Transverse colon (tissue), 4 donors: ENCODE results near the gene SMC4. TPM values are rescaled to one million over a fixed set of nuclear protein-coding genes. Genes with fewer than 3 reads are reported as not detected.

Experiments
- DNase-seq: peaks from one replicate; pipeline ENCODE4 v3.0.0-alpha.2; 2019
- H3K27ac ChIP-seq, 4 donors: fragments of 200-600 bp; sonication (generic); 2 replicates each; pipeline ENCODE4 v1.5.1; 2016 to 2018; ENCODE audit warnings: inconsistent platforms in 4 of 4
- H3K27me3 ChIP-seq: fragments of 200-600 bp; sonication (generic); 2 replicates; pipeline ENCODE4 v1.5.1; 2017; ENCODE audit warnings: inconsistent platforms
- H3K36me3 ChIP-seq, 4 donors: fragments of 200-600 bp; sonication (generic); 2 replicates each; pipeline ENCODE4 v1.5.1; 2017 to 2019; ENCODE audit warnings: inconsistent platforms in 4 of 4
- H3K4me1 ChIP-seq, 4 donors: fragments of 200-600 bp; sonication (generic); 2 replicates each; pipeline ENCODE4 v1.5.1; 2017 to 2020; ENCODE audit warnings: inconsistent platforms in 4 of 4
- H3K4me3 ChIP-seq, 4 donors: fragments of 200-600 bp; sonication (generic); 1 replicate in 1 of 4; 2 replicates in 3 of 4; pipeline versions ENCODE4 v1.5.1 to v1.6.1; 2017 to 2019; ENCODE audit warnings: inconsistent platforms in 4 of 4
- H3K9me3 ChIP-seq, 2 donors: fragments of 200-600 bp; sonication (generic); 2 replicates each; pipeline ENCODE4 v1.5.1; 2017 to 2019; ENCODE audit warnings: inconsistent platforms in 2 of 2
- CTCF ChIP-seq, 5 experiments: fragments of 200-600 bp in 3 of 5; fragments of 450-650 bp in 2 of 5; sonication (generic) in 3 of 5; IDR thresholded peaks; 1 replicate in 2 of 5; 2 replicates in 3 of 5; pipeline ENCODE4 v1.5.1; 2016 to 2017; ENCODE audit warnings: antibody characterized with exemption in 5 of 5, inconsistent platforms in 3 of 5, mild to moderate bottlenecking in 2 of 5, moderate library complexity in 1 of 5
- EP300 ChIP-seq: sonication (generic); formaldehyde crosslinking; IDR thresholded peaks from one replicate; pipeline ENCODE4 v1.6.1; 2017; ENCODE audit warnings: antibody characterized with exemption, low read depth
- POLR2A ChIP-seq: fragments of 450-650 bp; IDR thresholded peaks from one replicate; pipeline ENCODE4 v1.6.1; 2016; ENCODE audit warnings: antibody characterized with exemption, mild to moderate bottlenecking, moderate library complexity
- POLR2AphosphoS5 ChIP-seq, 3 donors: sonication (generic); formaldehyde crosslinking; IDR thresholded peaks; one replicate each; pipeline ENCODE4 v1.6.1; 2016; ENCODE audit warnings: antibody characterized with exemption in 3 of 3
- WGBS, 2 donors: methylation state at CpG; one replicate each; pipeline ENCODE4 v1.1.5; 2018; ENCODE audit warnings: low coverage in 1 of 2; 5-methylcytosine and 5-hydroxymethylcytosine counted together
- in situ Hi-C, 4 donors: fragments of 200-750 bp; cut with MboI; loops; one replicate each; pipeline versions ENCODE4 v1.15.0 to v1.15.1; 2017; ENCODE audit warnings: low sequenced_read_pairs in 3 of 4, low pct_ligation_motif_present in 1 of 4, low pct_unique_long_range_greater_than_20kb in 1 of 4
- intact Hi-C: fragments of 100-400 bp; cut with DNase I; formaldehyde crosslinking; loops from one replicate; pipeline ENCODE4 v1.15.1; 2023; ENCODE audit warnings: low total_unique reads
- total RNA-seq, 4 donors: library from RNA; depleted of rRNA; stranded (reverse); fragments of >200 nt; gene quantifications; one replicate each; pipeline ENCODE4 v1.1.0, GENCODE V29; 2016

Gene SMC4
- total RNA-seq, 4 donors from 2014 or later = 29.4 to 263 (median 57.9) TPM

- intact Hi-C loops (no loop called here), in situ Hi-C loops (no loop called here)
Observed at GRCh38 chr3:160471892-160472291, 72.4 kb downstream of the SMC4 start.

GRCh38 chr3:160472344-160472743 is 72.9 kb downstream of the SMC4 start:
- no peak for DNase-seq
- 63 to 76% methylated on average over 2 of the region's 2 CpGs for WGBS, 2 donors
- in situ Hi-C loops (no loop called here), intact Hi-C loops (no loop called here)
- H3K4me1 ChIP-seq = no peaks in the 10 kb centered on the region
- H3K27me3 ChIP-seq = no peaks in the 10 kb centered on the region
- no peak overlapping the region for H3K4me3 ChIP-seq
- TF ChIP-seq CTCF (IDR thresholded peaks at IDR 0.05) (no peak), POLR2AphosphoS5 (IDR thresholded peaks at IDR 0.05) (no peak), POLR2A (no peak), EP300 (no peak)
- H3K9me3 ChIP-seq = no peaks in the 10 kb centered on the region
- no peak overlapping the region for H3K27ac ChIP-seq
- H3K36me3 ChIP-seq = no peaks in the 10 kb centered on the region

More at GRCh38 chr3:160471892-160472291, 72.4 kb downstream of the SMC4 start:
- WGBS, 2 donors = 75% methylated on average over 2 of the region's 2 CpGs
- H3K4me1 ChIP-seq = no peaks in the 10 kb centered on the region
- H3K9me3 ChIP-seq = no peaks in the 10 kb centered on the region
- no peaks in the 10 kb centered on the region for H3K36me3 ChIP-seq
- DNase-seq = no peak
- H3K27me3 ChIP-seq = no peaks in the 10 kb centered on the region
- H3K27ac ChIP-seq = no peak overlapping the region
- TF ChIP-seq EP300 (no peak), CTCF (IDR thresholded peaks at IDR 0.05) (no peak), POLR2A (no peak), POLR2AphosphoS5 (IDR thresholded peaks at IDR 0.05) (no peak)
- H3K4me3 ChIP-seq = no peak overlapping the region

GRCh38 chr3:160473221-160473620 is 73.8 kb downstream of the SMC4 start:
- TF ChIP-seq EP300 = no peak
- TF ChIP-seq CTCF (IDR thresholded peaks at IDR 0.05) = no peak
- TF ChIP-seq POLR2A = no peak
- no peak for TF ChIP-seq POLR2AphosphoS5 (IDR thresholded peaks at IDR 0.05)
- H3K4me1 ChIP-seq = no peaks in the 10 kb centered on the region
- H3K27ac ChIP-seq = no peak overlapping the region
- intact Hi-C loops (no loop called here), in situ Hi-C loops (no loop called here)
- no peaks in the 10 kb centered on the region for H3K27me3 ChIP-seq
- no peaks in the 10 kb centered on the region for H3K36me3 ChIP-seq
- no peak overlapping the region for H3K4me3 ChIP-seq
- 100% methylated on average over 1 of the region's 1 CpG; no CpG with 5 or more reads in 1 of the 2 donors for WGBS, 2 donors
- no peaks in the 10 kb centered on the region for H3K9me3 ChIP-seq
- no peak for DNase-seq

- intact Hi-C loops = no loop called here
- Histone ChIP-seq H3K36me3 (no peaks in the 10 kb centered on the region), H3K9me3 (no peaks in the 10 kb centered on the region), H3K4me1 (no peaks in the 10 kb centered on the region), H3K4me3 (no peak overlapping the region), H3K27me3 (no peaks in the 10 kb centered on the region), H3K27ac (no peak overlapping the region)
- TF ChIP-seq POLR2AphosphoS5 (IDR thresholded peaks at IDR 0.05) (no peak), EP300 (no peak)
- 50 to 79% methylated on average over 1 of the region's 1 CpG for whole genome bisulfite sequencing, 2 donors
- no peak for DNase-seq
- in situ Hi-C loops = no loop called here
Observed at GRCh38 chr3:160473978-160474377, 74.5 kb downstream of the SMC4 start.

- H3K4me3 ChIP-seq = no peak overlapping the region
- no peak for TF ChIP-seq CTCF (IDR thresholded peaks at IDR 0.05)
- TF ChIP-seq POLR2A = no peak
- no peak for TF ChIP-seq POLR2AphosphoS5 (IDR thresholded peaks at IDR 0.05)
- TF ChIP-seq EP300 = no peak
- H3K36me3 ChIP-seq = no peaks in the 10 kb centered on the region
- in situ Hi-C loops (no loop called here), intact Hi-C loops (no loop called here)
- H3K27me3 ChIP-seq = no peaks in the 10 kb centered on the region
- DNase-seq = no peak
- H3K27ac ChIP-seq = no peak overlapping the region
- no peaks in the 10 kb centered on the region for H3K9me3 ChIP-seq
- no peaks in the 10 kb centered on the region for H3K4me1 ChIP-seq
Observed at GRCh38 chr3:160474416-160474838, 75.0 kb downstream of the SMC4 start.
